Bladder microvascular endothelial cell (primary cell): ENCODE measurements around the gene SPANXB1. TPM values are rescaled to one million over a fixed set of nuclear protein-coding genes. Genes with fewer than 3 reads are reported as not detected.

ENCODE experiments used
- total RNA-seq: library from RNA; depleted of rRNA; stranded (reverse); fragments of >200 nt; gene quantifications from 2 replicates; pipeline ENCODE4 v1.2.3, GENCODE V29; 2014

SPANXB1 gene
- not detected in 2 replicates for total RNA-seq

GRCh38 chrX:141002568-141002967, at the start of gene SPANXB1:
TSS of gene SPANXB1 (plus strand) at chrX:141002594. CDS start at chrX:141002694, 100 bp downstream.

Other genes starting within 250 kb of the SPANXB1 start
- gene LDOC1, start 174.5 kb downstream of the SPANXB1 start, total RNA-seq, result 3.6 and 15.7 TPM in 2 replicates
- gene SPANXC, start 239.9 kb downstream of the SPANXB1 start, total RNA-seq, result not detected in 2 replicates